Stimulated activated CD4-positive, alpha-beta T cell treated with anti-CD3 and anti-CD28 coated beads, Interleukin-15, amount 100 ng/mL, for 1 hour (primary cell): Measurements from ENCODE around the gene C1orf174.

ENCODE experiments used
- DNase-seq, 2 donors: peaks; one replicate each; pipeline ENCODE4 v3.0.0-alpha.2; 2020; ENCODE audit warnings: low read depth in 1 of 2, low spot score in 1 of 2

The C1orf174 gene

GRCh38 chr1:3910857-3911845 lies 11.1 kb upstream of the C1orf174 start:
- peak; percentile 52 to 68 for DNase-seq

GRCh38 chr1:3910049-3910731 lies 10.1 kb upstream of the C1orf174 start:
- no peak for DNase-seq

GRCh38 chr1:3909615-3910014 lies 9.5 kb upstream of the C1orf174 start:
- no peak for DNase-seq

- DNase-seq: no peak
These were observed 8.9 kb upstream of the C1orf174 start for GRCh38 chr1:3908886-3909517.

- no peak for DNase-seq
These were observed 7.6 kb upstream of the C1orf174 start for GRCh38 chr1:3907621-3908165.

- no peak for DNase-seq
These were observed 7.0 kb upstream of the C1orf174 start for GRCh38 chr1:3907031-3907534.

- DNase-seq: no peak
These were observed 6.6 kb upstream of the C1orf174 start for GRCh38 chr1:3906672-3907020.

- no peak for DNase-seq
These were observed 6.0 kb upstream of the C1orf174 start for GRCh38 chr1:3905953-3906671.

- DNase-seq: no peak
These were observed 5.3 kb upstream of the C1orf174 start for GRCh38 chr1:3905266-3905952.

- no peak for DNase-seq
These were observed 4.7 kb upstream of the C1orf174 start for GRCh38 chr1:3904843-3905185.

- no peak for DNase-seq
These were observed 4.2 kb upstream of the C1orf174 start for GRCh38 chr1:3904006-3904842.

GRCh38 chr1:3903141-3904005 lies 3.3 kb upstream of the C1orf174 start:
- no peak for DNase-seq

- no peak for DNase-seq
These were observed 2.6 kb upstream of the C1orf174 start for GRCh38 chr1:3902571-3903091.

- DNase-seq: no peak
These were observed 2.0 kb upstream of the C1orf174 start for GRCh38 chr1:3902111-3902511.

GRCh38 chr1:3900969-3901529 lies 977 bp upstream of the C1orf174 start:
- peak; percentile 58 to 79 for DNase-seq

GRCh38 chr1:3899754-3900149 lies 320 bp downstream of the C1orf174 start:
- DNase-seq: no peak

- DNase-seq: no peak
These were observed 898 bp downstream of the C1orf174 start for GRCh38 chr1:3898994-3899753.
